ENCODE results near the gene CIAO2A. TPM values are rescaled to one million over a fixed set of nuclear protein-coding genes. Genes with fewer than 3 reads are reported as not detected.

Gene CIAO2A
- total RNA-seq, 1 donor from 2014 or later: 53.4 TPM

DNA sequence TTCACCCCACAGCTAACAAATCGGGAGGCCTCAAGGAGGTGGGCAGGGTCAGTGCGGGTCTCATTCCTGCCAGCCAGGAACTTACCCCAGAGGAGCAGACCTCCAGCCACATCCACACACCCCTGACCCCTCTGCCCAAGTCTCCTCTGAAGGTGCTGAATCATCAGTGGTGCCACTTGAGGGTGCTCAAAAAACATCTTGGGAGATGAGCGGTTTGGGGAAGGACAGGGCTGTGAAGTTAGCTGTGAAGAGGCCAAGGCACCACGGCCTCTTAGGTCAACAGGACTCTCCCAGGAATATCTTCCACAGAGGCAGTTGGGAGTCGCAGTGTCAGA, 48.6 kb downstream of the CIAO2A start:
- DNase-seq (ENCODE audit: low read depth) (no peak), FAIRE-seq (no peak)
- Histone ChIP-seq H3K9ac (ENCODE audit: low read length) (no peak overlapping the region), H3K9me3 (ENCODE audit: insufficient read depth, low read depth, low read length) (no peaks in the 10 kb centered on the region), H3K27ac (ENCODE audit: low read depth, low read length) (no peak overlapping the region), H4K20me1 (ENCODE audit: insufficient read depth, low read length) (no peaks in the 10 kb centered on the region), H3K36me3 (ENCODE audit: insufficient read depth, low read length) (no peaks in the 10 kb centered on the region), H3K4me3 (ENCODE audit: insufficient read depth, low read depth, low read length) (no peak overlapping the region), H2AFZ (ENCODE audit: low read depth, low read length) (no peak overlapping the region), H3K4me2 (ENCODE audit: low read length) (no peak overlapping the region), H3K4me1 (ENCODE audit: insufficient read depth, low read length) (peaks cover 6% of the 10 kb centered on the region), H3K79me2 (ENCODE audit: insufficient read depth, low read length) (no peaks in the 10 kb centered on the region), H3K27me3 (ENCODE audit: insufficient read depth, low read length) (peaks cover 10% of the 10 kb centered on the region)
- Mint-ChIP-seq H3K9me3 (ENCODE audit: unreplicated experiment) (peaks cover 4% of the 10 kb centered on the region), H3K4me1 (ENCODE audit: low read depth, unreplicated experiment) (peaks cover 9% of the 10 kb centered on the region), H3K27me3 (ENCODE audit: low read depth, unreplicated experiment) (peaks cover 74% of the 10 kb centered on the region), H3K4me3 (ENCODE audit: unreplicated experiment) (peak overlapping the region; percentile 71), H3K36me3 (ENCODE audit: low read depth, unreplicated experiment) (peaks cover 2% of the 10 kb centered on the region), H3K27ac (ENCODE audit: unreplicated experiment) (no peak overlapping the region)
- TF ChIP-seq, protein P1, sequence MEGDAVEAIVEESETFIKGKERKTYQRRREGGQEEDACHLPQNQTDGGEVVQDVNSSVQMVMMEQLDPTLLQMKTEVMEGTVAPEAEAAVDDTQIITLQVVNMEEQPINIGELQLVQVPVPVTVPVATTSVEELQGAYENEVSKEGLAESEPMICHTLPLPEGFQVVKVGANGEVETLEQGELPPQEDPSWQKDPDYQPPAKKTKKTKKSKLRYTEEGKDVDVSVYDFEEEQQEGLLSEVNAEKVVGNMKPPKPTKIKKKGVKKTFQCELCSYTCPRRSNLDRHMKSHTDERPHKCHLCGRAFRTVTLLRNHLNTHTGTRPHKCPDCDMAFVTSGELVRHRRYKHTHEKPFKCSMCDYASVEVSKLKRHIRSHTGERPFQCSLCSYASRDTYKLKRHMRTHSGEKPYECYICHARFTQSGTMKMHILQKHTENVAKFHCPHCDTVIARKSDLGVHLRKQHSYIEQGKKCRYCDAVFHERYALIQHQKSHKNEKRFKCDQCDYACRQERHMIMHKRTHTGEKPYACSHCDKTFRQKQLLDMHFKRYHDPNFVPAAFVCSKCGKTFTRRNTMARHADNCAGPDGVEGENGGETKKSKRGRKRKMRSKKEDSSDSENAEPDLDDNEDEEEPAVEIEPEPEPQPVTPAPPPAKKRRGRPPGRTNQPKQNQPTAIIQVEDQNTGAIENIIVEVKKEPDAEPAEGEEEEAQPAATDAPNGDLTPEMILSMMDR (IDR thresholded peaks at IDR 0.05; ENCODE audit: insufficient read depth, low read depth, low read length): no peak
- no peak for TF ChIP-seq EZH2 (IDR thresholded peaks at IDR 0.05; ENCODE audit: insufficient read depth, low read length)

DNA sequence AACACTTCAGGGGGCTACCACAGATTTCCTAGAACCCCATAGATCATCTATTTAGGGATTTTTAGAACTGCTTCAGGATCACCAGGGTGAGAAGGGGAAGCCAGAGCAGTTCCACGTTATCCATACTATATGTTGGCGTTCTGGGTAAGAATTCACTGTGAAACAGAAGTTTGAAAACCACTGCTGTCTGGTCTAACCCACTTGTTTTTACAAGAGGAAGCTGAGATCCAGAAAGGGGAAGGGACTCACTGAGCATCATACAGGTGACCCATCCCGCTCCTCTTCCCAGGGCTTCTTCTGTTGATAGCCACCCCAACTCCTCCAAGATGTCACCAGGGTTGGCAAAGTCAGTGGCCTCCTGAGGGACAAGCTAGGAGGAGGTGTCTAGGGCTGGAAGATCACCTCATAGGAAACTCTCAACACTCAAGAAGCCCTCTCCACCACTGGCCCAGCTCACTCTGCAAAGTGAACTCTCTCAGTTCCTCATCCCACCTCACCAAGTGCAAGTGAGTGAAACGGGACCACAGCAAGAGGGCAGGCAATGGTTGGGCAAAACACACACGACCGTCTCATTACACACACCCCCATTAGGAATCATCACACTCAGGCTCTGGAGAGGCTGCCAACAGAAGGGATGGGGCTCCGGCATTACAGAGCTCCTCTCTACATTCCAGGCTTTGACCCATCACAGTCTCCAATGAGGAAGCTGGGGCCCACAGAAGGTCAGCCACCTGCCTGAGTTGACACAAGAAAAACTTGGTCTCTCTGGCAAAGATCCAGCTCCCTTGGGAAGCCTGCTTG, 49.1 kb downstream of the CIAO2A start:
- Mint-ChIP-seq H3K27ac (ENCODE audit: unreplicated experiment) (no peak overlapping the region), H3K4me3 (ENCODE audit: unreplicated experiment) (no peak overlapping the region), H3K9me3 (ENCODE audit: unreplicated experiment) (peaks cover 4% of the 10 kb centered on the region), H3K36me3 (ENCODE audit: low read depth, unreplicated experiment) (peaks cover 2% of the 10 kb centered on the region), H3K4me1 (ENCODE audit: low read depth, unreplicated experiment) (peaks cover 9% of the 10 kb centered on the region), H3K27me3 (ENCODE audit: low read depth, unreplicated experiment) (peaks cover 79% of the 10 kb centered on the region)
- Histone ChIP-seq H3K79me2 (ENCODE audit: insufficient read depth, low read length) (no peaks in the 10 kb centered on the region), H4K20me1 (ENCODE audit: insufficient read depth, low read length) (no peaks in the 10 kb centered on the region), H3K4me1 (ENCODE audit: insufficient read depth, low read length) (peaks cover 6% of the 10 kb centered on the region), H3K9ac (ENCODE audit: low read length) (no peak overlapping the region), H3K4me3 (ENCODE audit: insufficient read depth, low read depth, low read length) (no peak overlapping the region), H3K27ac (ENCODE audit: low read depth, low read length) (no peak overlapping the region), H3K27me3 (ENCODE audit: insufficient read depth, low read length) (peaks cover 10% of the 10 kb centered on the region), H3K9me3 (ENCODE audit: insufficient read depth, low read depth, low read length) (no peaks in the 10 kb centered on the region), H3K4me2 (ENCODE audit: low read length) (no peak overlapping the region), H2AFZ (ENCODE audit: low read depth, low read length) (no peak overlapping the region), H3K36me3 (ENCODE audit: insufficient read depth, low read length) (no peaks in the 10 kb centered on the region)
- no peak for DNase-seq (ENCODE audit: low read depth)
- no peak for TF ChIP-seq EZH2 (IDR thresholded peaks at IDR 0.05; ENCODE audit: insufficient read depth, low read length)
- TF ChIP-seq, protein P1 (IDR thresholded peaks at IDR 0.05; ENCODE audit: insufficient read depth, low read depth, low read length): no peak
- no peak for FAIRE-seq
